ENCODE measurements around the gene TUT1. TPM values are rescaled to one million over a fixed set of nuclear protein-coding genes. Genes with fewer than 3 reads are reported as not detected.

TUT1 gene
- total and polyA plus RNA-seq, 2 experiments from 2014 or later = 6.1 to 12.1 TPM

DNA sequence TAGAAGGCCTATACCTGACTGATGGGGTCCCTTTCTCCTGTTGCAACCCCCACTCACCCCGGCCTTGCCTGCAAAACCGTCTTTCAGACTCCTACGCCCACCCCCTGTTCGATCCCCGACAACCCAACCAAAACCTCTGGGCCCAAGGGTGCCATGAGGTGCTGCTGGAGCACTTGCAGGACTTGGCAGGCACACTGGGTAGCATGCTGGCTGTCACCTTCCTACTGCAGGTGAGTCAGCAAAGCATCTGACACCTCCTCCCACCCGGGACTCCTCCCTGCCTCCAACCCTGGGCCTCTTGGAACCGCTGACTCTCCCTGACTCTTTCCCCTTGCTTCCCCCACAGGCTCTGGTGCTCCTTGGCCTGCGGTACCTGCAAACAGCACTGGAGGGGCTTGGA is 23.0 kb upstream of the TUT1 start:
- Histone ChIP-seq H3F3A (ENCODE audit: insufficient read depth) (peaks cover 9% of the 10 kb centered on the region; the same call in 1 of the 2 replicates), H3K9me2 (ENCODE audit: insufficient read depth) (no peaks in the 10 kb centered on the region), H3K4me2 (ENCODE audit: unreplicated experiment) (no peak overlapping the region), H3K4me3 (no peak overlapping the region), H3K4me1 (ENCODE audit: insufficient read depth) (peaks cover 5% of the 10 kb centered on the region; the same call in 1 of the 2 replicates), H4K20me1 (ENCODE audit: insufficient read depth) (no peaks in the 10 kb centered on the region), H3K27ac (no peak overlapping the region), H3K27me3 (replicated peaks; ENCODE audit: insufficient read depth) (no peaks in the 10 kb centered on the region), H2AFZ (no peak overlapping the region), H3K9ac (no peak overlapping the region), H3K79me2 (ENCODE audit: insufficient read depth) (peaks cover 33% of the 10 kb centered on the region), H3K9me3 (ENCODE audit: low read depth) (no peaks in the 10 kb centered on the region), H3K36me3 (ENCODE audit: low read depth) (no peaks in the 10 kb centered on the region)
- 74 to 78% methylated on average over 8 of the region's 8 CpGs for WGBS, 2 experiments (ENCODE audit: low coverage in 1 of 2, low lambda C conversion rate in 2 of 2, missing lambda C conversion rate in 2 of 2)
- DNase-seq = peak; percentile 63
- in situ Hi-C loops (cut with MboI) = no loop called here
- TF ChIP-seq EZH2 (IDR thresholded peaks at IDR 0.05; ENCODE audit: insufficient read depth, poor library complexity, severe bottlenecking) = no peak
- TF ChIP-seq EZH2phosphoT487 (IDR thresholded peaks at IDR 0.05; ENCODE audit: insufficient read depth, low read depth) = no peak

DNA sequence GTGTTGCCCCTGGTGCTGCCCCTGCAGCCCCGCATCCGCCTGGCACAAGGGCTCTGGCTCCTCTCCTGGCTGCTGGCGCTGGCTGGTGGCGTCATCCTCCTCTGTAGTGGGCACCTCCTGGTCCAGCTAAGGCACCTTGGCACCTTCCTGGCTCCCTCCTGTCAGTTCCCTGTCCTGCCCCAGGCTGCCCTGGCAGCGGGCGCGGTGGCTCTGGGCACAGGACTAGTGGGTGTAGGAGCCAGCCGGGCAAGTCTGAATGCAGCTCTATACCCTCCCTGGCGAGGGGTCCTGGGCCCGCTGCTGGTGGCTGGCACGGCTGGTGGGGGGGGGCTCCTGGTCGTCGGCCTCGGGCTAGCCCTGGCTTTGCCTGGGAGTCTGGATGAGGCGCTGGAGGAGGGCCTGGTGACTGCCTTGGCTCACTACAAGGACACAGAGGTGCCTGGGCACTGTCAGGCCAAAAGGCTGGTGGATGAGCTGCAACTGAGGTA is 22.0 kb upstream of the TUT1 start:
- WGBS, 2 experiments (ENCODE audit: low coverage in 1 of 2, low lambda C conversion rate in 2 of 2, missing lambda C conversion rate in 2 of 2) = 36 to 37% methylated on average over 15 of the region's 15 CpGs
- peak overlapping the region; percentile 80 for H2AFZ ChIP-seq
- no peaks in the 10 kb centered on the region for H3K27me3 ChIP-seq (replicated peaks; ENCODE audit: insufficient read depth)
- H3K27ac ChIP-seq = peak overlapping the region; percentile 67
- peaks cover 9% of the 10 kb centered on the region; the same call in 1 of the 2 replicates for H3F3A ChIP-seq (ENCODE audit: insufficient read depth)
- in situ Hi-C loops (cut with MboI) = no loop called here
- H4K20me1 ChIP-seq (ENCODE audit: insufficient read depth) = no peaks in the 10 kb centered on the region
- DNase-seq = peak; percentile 32
- H3K9me2 ChIP-seq (ENCODE audit: insufficient read depth) = no peaks in the 10 kb centered on the region
- TF ChIP-seq EZH2phosphoT487 (IDR thresholded peaks at IDR 0.05; ENCODE audit: insufficient read depth, low read depth) (no peak), EZH2 (IDR thresholded peaks at IDR 0.05; ENCODE audit: insufficient read depth, poor library complexity, severe bottlenecking) (no peak)
- peaks cover 5% of the 10 kb centered on the region; the same call in 1 of the 2 replicates for H3K4me1 ChIP-seq (ENCODE audit: insufficient read depth)
- H3K9me3 ChIP-seq (ENCODE audit: low read depth) = no peaks in the 10 kb centered on the region
- H3K9ac ChIP-seq = no peak overlapping the region
- peaks cover 27% of the 10 kb centered on the region for H3K79me2 ChIP-seq (ENCODE audit: insufficient read depth)
- H3K4me3 ChIP-seq = no peak overlapping the region
- H3K4me2 ChIP-seq (ENCODE audit: unreplicated experiment) = no peak overlapping the region
- H3K36me3 ChIP-seq (ENCODE audit: low read depth) = no peaks in the 10 kb centered on the region

DNA sequence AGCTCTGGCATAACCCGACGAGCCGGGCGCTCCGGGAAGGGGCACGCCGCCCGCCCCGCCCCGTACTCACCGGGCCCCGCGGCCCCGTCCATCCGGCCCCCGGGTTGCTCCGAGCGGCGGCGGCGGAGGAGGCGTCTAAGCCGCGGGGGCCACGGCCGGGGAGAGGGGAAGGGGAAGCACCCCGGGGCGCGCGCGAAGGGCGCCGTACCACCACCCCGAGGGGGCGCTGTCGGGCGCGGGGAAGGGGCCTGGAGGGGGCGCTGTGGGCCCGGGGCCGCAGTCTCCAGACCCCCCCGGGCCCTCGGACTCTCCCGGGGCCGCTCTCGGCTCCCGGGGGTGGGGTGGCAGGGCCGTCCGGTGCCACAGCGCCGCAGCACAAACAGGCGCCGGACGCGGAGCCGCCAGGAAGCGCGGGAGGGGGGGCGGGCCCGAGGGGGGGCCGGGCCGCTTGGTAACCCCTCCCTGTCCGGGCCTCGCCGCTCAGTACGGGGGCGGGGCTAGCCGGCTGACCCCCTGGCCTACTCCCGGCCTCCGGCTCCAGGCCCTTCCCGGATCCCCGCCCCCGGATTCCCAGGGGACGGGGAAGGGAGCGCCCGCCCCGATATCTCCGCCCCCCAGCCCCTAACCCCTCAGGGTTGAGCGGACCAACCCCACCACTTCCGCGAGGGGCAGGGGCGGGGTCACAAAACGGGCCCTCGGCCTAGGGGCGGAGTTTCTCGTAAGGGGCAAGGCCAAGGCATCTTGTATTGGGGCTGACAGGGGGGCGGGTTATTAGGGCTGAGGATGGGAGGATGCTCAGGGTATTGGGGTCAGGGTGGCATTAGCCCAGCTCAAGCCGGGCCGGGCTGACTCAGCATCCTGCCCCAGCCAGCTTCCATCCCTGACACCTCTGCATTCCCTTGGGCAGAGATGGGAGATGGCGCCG is 21.3 kb upstream of the TUT1 start, which contains the start of the genes EML3 and ROM1:
TSS of gene EML3 (minus strand) at position 410 of the 925 bp plus-strand sequence. CDS start at position 92, 318 bp downstream.
TSS of gene ROM1 (plus strand) at position 892 of the 925 bp plus-strand sequence. CDS start at position 917, 25 bp downstream.
- Histone ChIP-seq H3K27me3 (replicated peaks; ENCODE audit: insufficient read depth) (no peaks in the 10 kb centered on the region), H3K79me2 (ENCODE audit: insufficient read depth) (peaks cover 30% of the 10 kb centered on the region), H3K4me1 (ENCODE audit: insufficient read depth) (peaks cover 5% of the 10 kb centered on the region; the same call in 1 of the 2 replicates), H3K4me3 (peak within 1 kb of the TSS; percentile 83), H4K20me1 (ENCODE audit: insufficient read depth) (no peaks in the 10 kb centered on the region), H3K9me2 (ENCODE audit: insufficient read depth) (no peaks in the 10 kb centered on the region), H3F3A (ENCODE audit: insufficient read depth) (peaks cover 9% of the 10 kb centered on the region; the same call in 1 of the 2 replicates), H3K4me2 (ENCODE audit: unreplicated experiment) (peak within 1 kb of the TSS; percentile 79), H3K9me3 (ENCODE audit: low read depth) (no peaks in the 10 kb centered on the region), H3K9ac (peak within 1 kb of the TSS; percentile 82), H3K27ac (peak within 1 kb of the TSS; percentile 67), H2AFZ (peak within 1 kb of the TSS; percentile 80), H3K36me3 (ENCODE audit: low read depth) (peaks cover 3% of the 10 kb centered on the region; the same call in 1 of the 2 replicates)
- peak; percentile 87 for DNase-seq
- 0 to 6% methylated on average over 11 to 48 of the region's 91 CpGs for WGBS, 2 experiments (ENCODE audit: low coverage in 1 of 2, low lambda C conversion rate in 2 of 2, missing lambda C conversion rate in 2 of 2)
- TF ChIP-seq EZH2 (IDR thresholded peaks at IDR 0.05; ENCODE audit: insufficient read depth, poor library complexity, severe bottlenecking) (no peak), EZH2phosphoT487 (IDR thresholded peaks at IDR 0.05; ENCODE audit: insufficient read depth, low read depth) (no peak)
- in situ Hi-C loops (cut with MboI) = no loop called here

- Histone ChIP-seq H2AFZ (peak overlapping the region; percentile 80), H3F3A (ENCODE audit: insufficient read depth) (peaks cover 9% of the 10 kb centered on the region; the same call in 1 of the 2 replicates), H3K9me2 (ENCODE audit: insufficient read depth) (no peaks in the 10 kb centered on the region), H3K4me2 (ENCODE audit: unreplicated experiment) (peak overlapping the region; percentile 79), H3K4me1 (ENCODE audit: insufficient read depth) (peaks cover 5% of the 10 kb centered on the region; the same call in 1 of the 2 replicates), H3K9ac (peak overlapping the region; percentile 82), H3K9me3 (ENCODE audit: low read depth) (no peaks in the 10 kb centered on the region), H3K79me2 (ENCODE audit: insufficient read depth) (peaks cover 30% of the 10 kb centered on the region), H3K36me3 (ENCODE audit: low read depth) (peaks cover 4% of the 10 kb centered on the region; the same call in 1 of the 2 replicates), H4K20me1 (ENCODE audit: insufficient read depth) (no peaks in the 10 kb centered on the region), H3K27ac (peak overlapping the region; percentile 67), H3K4me3 (peak overlapping the region; percentile 83), H3K27me3 (replicated peaks; ENCODE audit: insufficient read depth) (no peaks in the 10 kb centered on the region)
- DNase-seq = peak; percentile 87
- TF ChIP-seq EZH2 (IDR thresholded peaks at IDR 0.05; ENCODE audit: insufficient read depth, poor library complexity, severe bottlenecking) (no peak), EZH2phosphoT487 (IDR thresholded peaks at IDR 0.05; ENCODE audit: insufficient read depth, low read depth) (no peak)
- in situ Hi-C loops (cut with MboI) = no loop called here
- WGBS, 2 experiments (ENCODE audit: low coverage in 1 of 2, low lambda C conversion rate in 2 of 2, missing lambda C conversion rate in 2 of 2) = 0 to 2% methylated on average over 30 to 34 of the region's 34 CpGs
Observed at GRCh38 chr11:62611705-62612365, 20.5 kb upstream of the TUT1 start.

Data from GM23248 (cell line).